HG03045 (cell line): ENCODE measurements around the gene HRC.

Experiments
- ATAC-seq: cut with Tn5 transposase; IDR thresholded peaks from one replicate; pipeline ENCODE4 v1.9.1; 2021; ENCODE audit warnings: mild to moderate bottlenecking, moderate library complexity; ENCODE audit not compliant: unreplicated experiment

HRC gene

DNA sequence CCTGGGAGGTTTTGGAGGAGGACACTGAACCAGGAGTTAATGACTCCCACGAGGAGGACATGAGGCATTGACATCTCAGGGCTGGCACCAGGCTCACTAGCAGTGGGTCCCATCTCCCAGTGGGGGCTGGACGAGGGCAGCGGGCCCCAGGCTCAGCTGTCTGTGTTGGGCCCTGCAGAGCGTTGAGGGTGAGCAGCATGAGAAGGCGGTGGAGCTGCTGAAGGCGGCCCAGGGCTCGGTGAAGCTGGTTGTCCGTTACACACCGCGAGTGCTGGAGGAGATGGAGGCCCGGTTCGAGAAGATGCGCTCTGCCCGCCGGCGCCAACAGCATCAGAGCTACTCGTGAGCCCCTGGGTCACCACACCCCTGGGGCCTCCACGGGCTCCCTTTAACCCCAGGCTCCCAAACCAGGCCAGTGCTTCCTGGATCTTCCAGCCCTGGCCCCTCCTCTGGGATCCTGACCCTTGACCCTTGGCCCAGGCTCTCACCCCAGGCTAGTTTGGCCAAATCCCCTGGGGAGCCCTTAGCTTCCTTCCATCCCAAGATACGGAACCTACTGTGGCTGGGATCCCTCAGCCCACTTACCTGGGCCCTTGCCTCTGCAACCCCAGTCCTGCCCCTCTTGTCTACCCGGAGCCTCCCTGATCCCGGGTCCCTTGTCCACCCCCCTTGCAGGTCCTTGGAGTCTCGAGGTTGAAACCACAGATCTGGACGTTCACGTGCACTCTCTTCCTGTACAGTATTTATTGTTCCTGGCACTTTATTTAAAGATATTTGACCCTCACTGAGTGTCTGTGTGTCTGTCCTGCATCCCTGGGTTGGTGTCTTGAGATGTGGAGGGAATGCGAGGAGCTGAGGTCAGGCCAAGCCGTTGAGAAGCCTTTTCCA lies 37.3 kb downstream of the HRC start:
- ATAC-seq = no peak

- ATAC-seq = no peak
These were observed 38.7 kb downstream of the HRC start for GRCh38 chr19:49116544-49116943.

DNA sequence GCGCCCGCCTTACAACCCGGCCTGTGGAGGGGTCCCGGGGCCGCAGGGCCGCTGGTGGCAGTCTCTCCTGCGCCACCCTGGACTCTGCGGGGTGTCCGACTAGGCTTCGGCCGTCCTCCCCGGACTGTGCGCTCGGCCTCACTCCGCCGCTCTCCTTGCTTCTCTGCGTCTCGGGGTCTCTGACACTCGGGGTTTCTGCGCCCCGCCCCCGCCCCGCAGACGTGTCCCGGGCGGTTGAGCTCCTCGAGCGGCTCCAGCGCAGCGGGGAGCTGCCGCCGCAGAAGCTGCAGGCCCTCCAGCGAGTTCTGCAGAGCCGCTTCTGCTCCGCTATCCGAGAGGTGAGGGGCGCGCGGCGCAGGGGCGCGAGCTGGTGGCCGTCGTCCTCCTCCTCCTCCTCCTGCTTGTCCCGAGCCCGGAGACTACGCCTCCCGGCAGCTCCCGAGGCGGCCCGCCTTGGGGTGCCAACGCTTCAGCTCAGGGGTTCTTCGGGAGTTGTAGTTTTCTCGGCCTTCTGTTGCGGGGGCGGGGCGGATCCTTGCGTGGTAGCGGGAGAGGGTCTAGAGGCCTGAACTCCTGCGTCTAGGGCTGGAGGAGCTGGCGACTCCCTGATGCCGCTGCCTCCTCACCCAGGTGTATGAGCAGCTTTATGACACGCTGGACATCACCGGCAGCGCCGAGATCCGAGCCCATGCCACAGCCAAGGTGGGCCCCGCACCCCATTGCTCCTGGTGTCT lies 40.4 kb downstream of the HRC start:
- ATAC-seq = no peak

DNA sequence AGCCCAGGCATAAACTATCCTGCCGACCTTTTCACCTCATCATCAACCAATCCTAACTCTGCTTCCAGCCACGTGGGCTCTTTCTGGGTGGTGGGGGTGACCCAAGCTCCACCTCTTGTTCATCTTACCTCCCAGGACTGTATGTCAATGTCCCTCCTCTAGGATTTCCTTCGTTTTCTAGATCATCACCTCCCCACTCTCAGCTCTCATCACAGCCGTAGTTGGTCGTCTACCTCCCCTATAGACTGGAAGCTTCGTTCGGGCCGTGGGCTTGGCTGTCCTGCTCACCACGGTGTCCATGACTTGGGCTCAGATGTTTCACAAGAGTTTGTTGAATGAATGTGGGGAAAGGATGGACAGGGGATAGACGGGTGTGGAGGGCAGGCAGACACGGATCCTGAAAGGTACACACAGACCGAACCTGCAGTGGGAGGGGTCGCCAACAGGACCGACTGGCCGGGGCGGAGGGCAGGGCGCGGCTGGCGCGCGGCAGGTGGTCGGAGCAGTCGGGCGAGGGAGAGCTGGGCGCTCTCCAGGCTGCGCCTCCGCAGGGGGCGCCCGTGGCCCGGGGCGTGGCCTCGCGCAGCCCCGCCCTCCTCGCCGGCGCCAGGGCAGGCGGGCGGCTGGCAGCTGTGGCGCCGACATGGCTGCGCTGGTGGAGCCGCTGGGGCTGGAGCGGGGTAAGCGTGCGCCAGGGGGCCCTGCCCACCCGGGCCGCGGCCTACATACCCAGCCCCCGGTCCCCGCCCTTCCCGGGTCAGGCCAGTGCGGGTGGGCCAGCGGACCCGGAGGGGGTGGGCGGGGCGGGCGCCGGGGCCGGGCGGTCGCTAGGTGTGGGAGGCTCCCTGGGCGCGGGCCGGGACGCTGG lies 41.2 kb downstream of the HRC start, which contains the start of gene LIN7B:
Gene LIN7B, plus strand, starts transcription at position 609 of the 868 bp plus-strand sequence. Its CDS starts 35 bp downstream, at position 644.
- peak; percentile 42 for ATAC-seq

GRCh38 chr19:49111218-49111998 lies 43.8 kb downstream of the HRC start:
- ATAC-seq = no peak

DNA sequence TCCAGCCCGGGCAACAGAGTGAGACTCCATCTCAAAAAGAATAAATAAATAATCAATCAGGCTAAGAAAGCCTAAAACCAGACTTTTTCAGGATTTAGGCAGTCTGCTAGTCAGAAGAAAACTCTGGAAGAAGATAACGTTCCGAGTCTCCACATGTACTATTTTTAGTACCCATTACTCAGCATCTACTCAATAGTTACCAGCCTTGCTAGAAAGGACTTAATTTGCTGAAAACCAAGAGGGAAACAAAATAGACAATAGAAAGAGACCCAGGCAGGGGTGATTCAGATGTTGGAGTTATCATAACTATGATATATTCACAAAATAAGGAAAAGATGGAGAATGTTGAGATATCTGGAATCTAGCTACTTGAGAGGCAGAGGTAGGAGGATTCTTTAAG lies 44.6 kb downstream of the HRC start:
- no peak for ATAC-seq

DNA sequence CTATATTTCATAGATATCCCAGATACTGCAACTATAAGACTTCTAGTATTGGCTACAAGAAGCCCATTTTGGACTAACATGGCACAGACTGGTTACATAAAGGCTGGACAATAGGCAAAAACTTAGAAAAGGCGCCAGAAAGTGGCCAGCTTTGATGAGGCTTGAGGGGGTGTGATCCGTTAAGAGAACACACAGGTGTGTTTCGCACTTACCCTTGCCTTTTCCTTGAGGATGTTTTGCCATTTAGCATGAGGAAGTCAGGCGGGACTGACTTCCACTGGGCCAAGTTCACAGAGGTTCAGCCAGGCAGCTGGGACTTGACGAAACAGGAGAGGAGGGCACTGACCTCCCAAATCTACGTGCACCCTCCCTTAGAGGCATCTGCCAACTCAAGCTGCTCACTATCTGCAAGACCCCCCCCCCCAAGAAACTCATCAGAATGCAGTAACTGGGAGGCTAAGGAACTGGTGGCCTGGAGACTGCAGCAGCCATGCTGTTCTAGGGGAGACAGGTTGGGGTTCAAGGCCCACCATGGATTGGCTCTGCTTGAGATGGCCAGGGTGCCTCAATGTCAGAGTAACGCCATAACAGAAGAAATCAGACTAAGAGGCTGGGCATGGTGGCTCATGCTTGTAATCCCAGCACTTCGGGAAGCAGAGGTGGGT lies 45.5 kb downstream of the HRC start:
- ATAC-seq = no peak

GRCh38 chr19:49109051-49109450 lies 46.1 kb downstream of the HRC start:
- ATAC-seq = no peak

DNA sequence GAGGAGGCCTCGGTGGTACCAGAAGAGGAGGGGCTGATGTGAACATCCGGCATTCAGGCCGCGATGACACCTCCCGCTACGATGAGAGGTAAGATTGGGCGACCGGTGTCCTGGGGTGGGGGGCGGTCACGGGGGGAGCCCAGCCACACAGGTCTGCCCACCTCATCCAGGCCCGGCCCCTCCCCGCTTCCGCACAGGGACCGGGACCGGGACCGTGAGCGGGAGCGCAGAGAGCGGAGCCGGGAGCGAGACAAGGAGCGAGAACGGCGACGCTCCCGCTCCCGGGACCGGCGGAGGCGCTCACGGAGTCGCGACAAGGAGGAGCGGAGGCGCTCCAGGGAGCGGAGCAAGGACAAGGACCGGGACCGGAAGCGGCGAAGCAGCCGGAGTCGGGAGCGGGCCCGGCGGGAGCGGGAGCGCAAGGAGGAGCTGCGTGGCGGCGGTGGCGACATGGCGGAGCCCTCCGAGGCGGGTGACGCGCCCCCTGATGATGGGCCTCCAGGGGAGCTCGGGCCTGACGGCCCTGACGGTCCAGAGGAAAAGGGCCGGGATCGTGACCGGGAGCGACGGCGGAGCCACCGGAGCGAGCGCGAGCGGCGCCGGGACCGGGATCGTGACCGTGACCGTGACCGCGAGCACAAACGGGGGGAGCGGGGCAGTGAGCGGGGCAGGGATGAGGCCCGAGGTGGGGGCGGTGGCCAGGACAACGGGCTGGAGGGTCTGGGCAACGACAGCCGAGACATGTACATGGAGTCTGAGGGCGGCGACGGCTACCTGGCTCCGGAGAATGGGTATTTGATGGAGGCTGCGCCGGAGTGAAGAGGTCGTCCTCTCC lies 47.4 kb downstream of the HRC start:
- no peak for ATAC-seq

- ATAC-seq = no peak
These were observed 48.5 kb downstream of the HRC start for GRCh38 chr19:49106648-49107135.

- ATAC-seq = no peak
These were observed 50.8 kb downstream of the HRC start for GRCh38 chr19:49104229-49104864.

DNA sequence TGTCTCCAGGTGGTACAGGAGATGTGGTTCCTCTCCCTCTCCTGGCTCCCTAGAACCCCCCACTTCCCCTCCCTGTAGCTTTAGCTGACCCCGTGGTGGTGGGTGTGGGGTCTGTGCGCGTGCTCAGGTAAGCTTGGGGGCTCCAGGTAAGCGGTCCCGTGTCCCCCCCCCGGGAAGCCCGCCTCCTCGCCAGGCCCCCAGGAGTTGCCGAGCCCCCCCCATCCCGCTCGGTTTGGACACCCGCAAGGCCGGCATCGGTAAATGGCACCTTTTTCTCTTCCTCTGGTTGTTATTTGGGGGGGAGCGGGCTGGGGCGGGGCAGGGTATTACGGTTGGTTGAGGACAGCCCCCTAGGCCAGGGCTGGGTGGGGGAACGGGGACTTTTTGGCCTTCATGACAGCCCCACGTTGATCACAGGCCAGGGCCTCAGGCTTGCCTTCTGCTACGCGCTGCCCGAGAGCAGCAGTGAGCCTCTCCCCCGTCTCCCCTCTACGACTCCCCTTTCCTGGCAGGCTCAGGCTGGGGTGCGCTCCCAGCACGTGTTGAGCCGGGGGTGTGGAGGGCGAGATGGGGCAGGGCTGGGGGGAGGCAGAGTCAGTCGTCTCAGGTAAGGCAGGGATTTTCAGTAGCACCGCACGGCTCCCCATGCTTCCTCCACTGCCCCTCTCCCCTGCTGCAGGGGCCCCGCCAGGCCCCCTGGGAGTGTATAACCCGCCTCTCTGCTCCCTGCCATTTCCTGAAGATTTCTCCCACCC lies 51.7 kb downstream of the HRC start:
- no peak for ATAC-seq

DNA sequence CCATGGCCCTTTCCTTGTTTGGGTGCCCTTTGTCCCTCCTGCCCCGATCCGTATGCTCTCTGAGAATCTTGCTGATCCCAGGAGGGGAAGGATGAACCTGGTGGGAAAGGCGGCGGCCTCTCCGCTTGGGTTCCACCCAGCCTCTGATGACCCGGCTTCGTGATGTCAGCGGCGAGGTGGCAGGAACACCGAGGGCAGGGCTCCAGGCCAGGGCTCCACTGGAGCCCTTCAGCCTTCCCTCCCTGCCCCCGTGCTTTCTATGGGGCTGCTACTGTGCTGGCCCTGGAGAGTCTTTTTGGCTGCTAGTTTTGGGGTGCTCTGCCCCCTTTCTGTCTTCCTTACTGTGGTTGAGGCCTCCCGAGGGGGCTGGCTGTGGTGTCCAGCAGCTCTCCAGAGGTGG lies 52.9 kb downstream of the HRC start:
- ATAC-seq = no peak
